ENCODE results near the gene PTPRG.

DNA sequence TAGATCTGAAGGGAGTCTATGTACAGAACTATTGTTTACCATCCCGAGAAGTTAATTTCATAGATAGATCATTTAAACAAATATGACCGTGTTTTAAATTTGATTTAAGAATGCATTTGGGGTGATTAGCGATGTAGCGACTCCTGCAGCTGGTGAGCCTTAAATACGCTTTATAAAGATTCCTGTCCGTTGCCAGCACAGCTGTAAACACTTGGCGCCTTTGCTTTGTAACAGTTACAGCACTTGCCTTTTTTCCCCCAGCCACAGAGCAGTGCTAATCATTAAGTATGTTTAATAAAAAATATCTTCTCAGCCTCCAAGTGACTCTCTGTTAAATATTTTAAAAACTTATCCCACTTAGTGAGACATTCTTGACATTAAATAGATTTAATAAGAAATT, 478.2 kb downstream of the PTPRG start:
- TF ChIP-seq, protein P1, sequence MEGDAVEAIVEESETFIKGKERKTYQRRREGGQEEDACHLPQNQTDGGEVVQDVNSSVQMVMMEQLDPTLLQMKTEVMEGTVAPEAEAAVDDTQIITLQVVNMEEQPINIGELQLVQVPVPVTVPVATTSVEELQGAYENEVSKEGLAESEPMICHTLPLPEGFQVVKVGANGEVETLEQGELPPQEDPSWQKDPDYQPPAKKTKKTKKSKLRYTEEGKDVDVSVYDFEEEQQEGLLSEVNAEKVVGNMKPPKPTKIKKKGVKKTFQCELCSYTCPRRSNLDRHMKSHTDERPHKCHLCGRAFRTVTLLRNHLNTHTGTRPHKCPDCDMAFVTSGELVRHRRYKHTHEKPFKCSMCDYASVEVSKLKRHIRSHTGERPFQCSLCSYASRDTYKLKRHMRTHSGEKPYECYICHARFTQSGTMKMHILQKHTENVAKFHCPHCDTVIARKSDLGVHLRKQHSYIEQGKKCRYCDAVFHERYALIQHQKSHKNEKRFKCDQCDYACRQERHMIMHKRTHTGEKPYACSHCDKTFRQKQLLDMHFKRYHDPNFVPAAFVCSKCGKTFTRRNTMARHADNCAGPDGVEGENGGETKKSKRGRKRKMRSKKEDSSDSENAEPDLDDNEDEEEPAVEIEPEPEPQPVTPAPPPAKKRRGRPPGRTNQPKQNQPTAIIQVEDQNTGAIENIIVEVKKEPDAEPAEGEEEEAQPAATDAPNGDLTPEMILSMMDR (IDR thresholded peaks at IDR 0.05; ENCODE audit: low read depth, low read length), result no peak
- no peak for TF ChIP-seq EZH2phosphoT487 (IDR thresholded peaks at IDR 0.05; ENCODE audit: low read depth)

All from OCI-LY3 (cell line).